Right atrium auricular region (tissue), 2 donors: ENCODE measurements around the gene ISG20. TPM values are rescaled to one million over a fixed set of nuclear protein-coding genes. Genes with fewer than 3 reads are reported as not detected.

Experiments used
- DNase-seq: peaks from one replicate; pipeline ENCODE4 v3.0.0-alpha.2; 2019; ENCODE audit warnings: low spot score
- H3K27ac ChIP-seq, 2 donors: fragments of 200-600 bp; sonication (generic); 1 replicate in 1 of 2; 2 replicates in 1 of 2; pipeline ENCODE4 v1.5.1; 2016 to 2019
- H3K27me3 ChIP-seq, 2 donors: fragments of 200-600 bp; sonication (generic); one replicate each; pipeline versions ENCODE4 v1.5.1 to v1.6.0; 2017 to 2019
- H3K36me3 ChIP-seq: fragments of 200-600 bp; sonication (generic); one replicate; pipeline ENCODE4 v1.5.1; 2016
- H3K4me1 ChIP-seq, 2 donors: fragments of 200-600 bp; sonication (generic); one replicate each; pipeline versions ENCODE4 v1.5.1 to v1.6.0; 2017 to 2019
- H3K4me3 ChIP-seq, 2 donors: fragments of 200-600 bp; sonication (generic); 1 replicate in 1 of 2; 2 replicates in 1 of 2; pipeline ENCODE4 v1.5.1; 2017 to 2019; ENCODE audit warnings: mild to moderate bottlenecking in 1 of 2, moderate library complexity in 1 of 2
- H3K9me3 ChIP-seq, 2 donors: fragments of 200-600 bp; sonication (generic); one replicate each; pipeline ENCODE4 v1.5.1; 2019
- total RNA-seq, 2 donors: library from RNA; depleted of rRNA; stranded (reverse); fragments of >200 nt; gene quantifications; one replicate each; pipeline ENCODE4 v1.1.0, GENCODE V29; 2016
- TF ChIP-seq, protein P1 (sequence below), 2 donors: fragments of 200-600 bp; sonication (generic); IDR thresholded peaks; one replicate each; pipeline ENCODE4 v1.5.1; 2019; ENCODE audit warnings: antibody characterized with exemption in 2 of 2

The ISG20 gene
- total RNA-seq, 2 donors from 2014 or later: 2.3 to 11.1 TPM

DNA sequence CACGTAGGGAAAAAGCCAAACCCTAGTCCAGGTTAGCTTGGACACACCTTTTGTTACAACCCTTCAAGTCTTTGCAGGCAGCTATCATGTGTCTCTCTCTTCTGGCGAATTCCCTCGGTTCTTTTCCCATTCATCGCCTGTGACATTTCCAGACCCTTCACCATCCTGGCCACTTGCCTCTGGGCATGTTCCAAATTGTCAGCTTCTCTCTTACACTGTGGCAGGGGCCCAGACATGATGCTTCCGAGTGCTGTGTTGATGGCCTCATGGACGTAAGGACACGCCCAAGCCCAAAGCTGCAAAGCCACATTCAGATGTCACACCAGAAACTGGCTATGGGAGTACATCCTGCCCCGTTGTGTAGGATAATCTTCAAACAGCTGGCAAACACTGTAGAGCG is 58.5 kb downstream of the ISG20 start:
- H3K4me3 ChIP-seq: no peak overlapping the region
- TF ChIP-seq, protein P1, sequence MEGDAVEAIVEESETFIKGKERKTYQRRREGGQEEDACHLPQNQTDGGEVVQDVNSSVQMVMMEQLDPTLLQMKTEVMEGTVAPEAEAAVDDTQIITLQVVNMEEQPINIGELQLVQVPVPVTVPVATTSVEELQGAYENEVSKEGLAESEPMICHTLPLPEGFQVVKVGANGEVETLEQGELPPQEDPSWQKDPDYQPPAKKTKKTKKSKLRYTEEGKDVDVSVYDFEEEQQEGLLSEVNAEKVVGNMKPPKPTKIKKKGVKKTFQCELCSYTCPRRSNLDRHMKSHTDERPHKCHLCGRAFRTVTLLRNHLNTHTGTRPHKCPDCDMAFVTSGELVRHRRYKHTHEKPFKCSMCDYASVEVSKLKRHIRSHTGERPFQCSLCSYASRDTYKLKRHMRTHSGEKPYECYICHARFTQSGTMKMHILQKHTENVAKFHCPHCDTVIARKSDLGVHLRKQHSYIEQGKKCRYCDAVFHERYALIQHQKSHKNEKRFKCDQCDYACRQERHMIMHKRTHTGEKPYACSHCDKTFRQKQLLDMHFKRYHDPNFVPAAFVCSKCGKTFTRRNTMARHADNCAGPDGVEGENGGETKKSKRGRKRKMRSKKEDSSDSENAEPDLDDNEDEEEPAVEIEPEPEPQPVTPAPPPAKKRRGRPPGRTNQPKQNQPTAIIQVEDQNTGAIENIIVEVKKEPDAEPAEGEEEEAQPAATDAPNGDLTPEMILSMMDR (IDR thresholded peaks at IDR 0.05): no peak
- no peaks in the 10 kb centered on the region for H3K36me3 ChIP-seq
- DNase-seq: no peak
- H3K27ac ChIP-seq: no peak overlapping the region
- no peaks in the 10 kb centered on the region for H3K9me3 ChIP-seq
- H3K4me1 ChIP-seq: no peaks in the 10 kb centered on the region
- no peaks in the 10 kb centered on the region for H3K27me3 ChIP-seq

- H3K36me3 ChIP-seq: no peaks in the 10 kb centered on the region
- no peaks in the 10 kb centered on the region for H3K4me1 ChIP-seq
- no peak overlapping the region for H3K4me3 ChIP-seq
- TF ChIP-seq, protein P1 (IDR thresholded peaks at IDR 0.05): no peak
- no peak overlapping the region for H3K27ac ChIP-seq
- H3K9me3 ChIP-seq: no peaks in the 10 kb centered on the region
- no peaks in the 10 kb centered on the region for H3K27me3 ChIP-seq
- DNase-seq: no peak
Measured at GRCh38 chr15:88699861-88700260, 61.0 kb downstream of the ISG20 start.

GRCh38 chr15:88700716-88701115 is 61.9 kb downstream of the ISG20 start:
- Histone ChIP-seq H3K4me1 (peaks cover 0 to 5% of the 10 kb centered on the region in 2 donors), H3K4me3 (no peak overlapping the region), H3K36me3 (no peaks in the 10 kb centered on the region), H3K27ac (no peak overlapping the region), H3K27me3 (no peaks in the 10 kb centered on the region), H3K9me3 (no peaks in the 10 kb centered on the region)
- no peak for DNase-seq
- TF ChIP-seq, protein P1 (IDR thresholded peaks at IDR 0.05): no peak

- Histone ChIP-seq H3K27me3 (no peaks in the 10 kb centered on the region), H3K9me3 (no peaks in the 10 kb centered on the region), H3K36me3 (no peaks in the 10 kb centered on the region), H3K4me3 (no peak overlapping the region), H3K4me1 (peaks cover 0 to 8% of the 10 kb centered on the region in 2 donors), H3K27ac (no peak overlapping the region)
- TF ChIP-seq, protein P1 (IDR thresholded peaks at IDR 0.05): no peak
- DNase-seq: no peak
Measured at GRCh38 chr15:88701561-88702095, 62.8 kb downstream of the ISG20 start.

GRCh38 chr15:88702983-88703382 is 64.2 kb downstream of the ISG20 start:
- DNase-seq: no peak
- no peak overlapping the region for H3K27ac ChIP-seq
- no peak overlapping the region for H3K4me3 ChIP-seq
- H3K36me3 ChIP-seq: no peaks in the 10 kb centered on the region
- H3K27me3 ChIP-seq: no peaks in the 10 kb centered on the region
- no peaks in the 10 kb centered on the region for H3K9me3 ChIP-seq
- TF ChIP-seq, protein P1 (IDR thresholded peaks at IDR 0.05): no peak
- peaks cover 0 to 8% of the 10 kb centered on the region in 2 donors for H3K4me1 ChIP-seq

GRCh38 chr15:88703533-88703932 is 64.7 kb downstream of the ISG20 start:
- H3K27ac ChIP-seq: no peak overlapping the region
- H3K4me3 ChIP-seq: no peak overlapping the region
- no peaks in the 10 kb centered on the region for H3K27me3 ChIP-seq
- TF ChIP-seq, protein P1 (IDR thresholded peaks at IDR 0.05): no peak
- H3K4me1 ChIP-seq: peaks cover 0 to 13% of the 10 kb centered on the region in 2 donors
- H3K9me3 ChIP-seq: no peaks in the 10 kb centered on the region
- DNase-seq: no peak
- no peaks in the 10 kb centered on the region for H3K36me3 ChIP-seq
